GM21717 (cell line): ENCODE measurements around the gene SLC16A5.
"Not testable (repeated sequence)": the region's sequence is repeated elsewhere in the genome, so short reads cannot be mapped to it uniquely, and the experiment has no call there.

Experiments used
- ATAC-seq: cut with Tn5 transposase; IDR thresholded peaks from one replicate; pipeline ENCODE4 v1.9.1; 2021; ENCODE audit warnings: mild to moderate bottlenecking, moderate library complexity; ENCODE audit not compliant: unreplicated experiment

Gene SLC16A5

GRCh38 chr17:75131278-75132017 lies 43.7 kb downstream of the SLC16A5 start, which contains the start of gene NT5C:
TSS of gene NT5C (minus strand) at chr17:75131742. CDS start at chr17:75131707, 35 bp downstream.
- ATAC-seq = peak; percentile 67

- not testable (repeated sequence) for ATAC-seq
These were observed 44.6 kb downstream of the SLC16A5 start for GRCh38 chr17:75132018-75133000.

GRCh38 chr17:75133001-75133400 lies 45.2 kb downstream of the SLC16A5 start:
- no peak for ATAC-seq

GRCh38 chr17:75133607-75134347 lies 46.0 kb downstream of the SLC16A5 start:
- ATAC-seq = not testable (repeated sequence)

GRCh38 chr17:75135452-75135851 lies 47.7 kb downstream of the SLC16A5 start:
- ATAC-seq = no peak

GRCh38 chr17:75135946-75136345 lies 48.2 kb downstream of the SLC16A5 start:
- no peak for ATAC-seq

- ATAC-seq = not testable (repeated sequence)
These were observed 50.0 kb downstream of the SLC16A5 start for GRCh38 chr17:75137762-75138161.

- ATAC-seq = no peak
These were observed 50.8 kb downstream of the SLC16A5 start for GRCh38 chr17:75138519-75138918.

- ATAC-seq = no peak
These were observed 54.6 kb downstream of the SLC16A5 start for GRCh38 chr17:75142236-75142971.

GRCh38 chr17:75144816-75145512 lies 57.2 kb downstream of the SLC16A5 start:
- no peak for ATAC-seq

- ATAC-seq = no peak
These were observed 58.8 kb downstream of the SLC16A5 start for GRCh38 chr17:75146592-75146991.

GRCh38 chr17:75147878-75148546 lies 60.3 kb downstream of the SLC16A5 start:
- ATAC-seq = no peak

GRCh38 chr17:75151930-75152329 lies 64.2 kb downstream of the SLC16A5 start:
- ATAC-seq = no peak

- no peak for ATAC-seq
These were observed 64.8 kb downstream of the SLC16A5 start for GRCh38 chr17:75152523-75152921.

GRCh38 chr17:75152922-75153779 lies 65.4 kb downstream of the SLC16A5 start:
- no peak for ATAC-seq

GRCh38 chr17:75153780-75154194 lies 66.0 kb downstream of the SLC16A5 start:
- ATAC-seq = peak; percentile 34

GRCh38 chr17:75154195-75155106 lies 66.7 kb downstream of the SLC16A5 start, which contains the start of gene JPT1:
TSS of gene JPT1 (minus strand) at chr17:75154512. CDS start at chr17:75154397, 115 bp downstream.
- ATAC-seq = peak; percentile 94
